Ecto neural progenitor cell (in vitro differentiated cells): Measurements from ENCODE around the gene PPM1F.
"Not testable (repeated sequence)": the region's sequence is repeated elsewhere in the genome, so short reads cannot be mapped to it uniquely, and the experiment has no call there.

Source experiments
- DNase-seq: peaks from one replicate; pipeline ENCODE4 v3.0.0-alpha.2; 2018; ENCODE audit warnings: low spot score

The PPM1F gene

DNA sequence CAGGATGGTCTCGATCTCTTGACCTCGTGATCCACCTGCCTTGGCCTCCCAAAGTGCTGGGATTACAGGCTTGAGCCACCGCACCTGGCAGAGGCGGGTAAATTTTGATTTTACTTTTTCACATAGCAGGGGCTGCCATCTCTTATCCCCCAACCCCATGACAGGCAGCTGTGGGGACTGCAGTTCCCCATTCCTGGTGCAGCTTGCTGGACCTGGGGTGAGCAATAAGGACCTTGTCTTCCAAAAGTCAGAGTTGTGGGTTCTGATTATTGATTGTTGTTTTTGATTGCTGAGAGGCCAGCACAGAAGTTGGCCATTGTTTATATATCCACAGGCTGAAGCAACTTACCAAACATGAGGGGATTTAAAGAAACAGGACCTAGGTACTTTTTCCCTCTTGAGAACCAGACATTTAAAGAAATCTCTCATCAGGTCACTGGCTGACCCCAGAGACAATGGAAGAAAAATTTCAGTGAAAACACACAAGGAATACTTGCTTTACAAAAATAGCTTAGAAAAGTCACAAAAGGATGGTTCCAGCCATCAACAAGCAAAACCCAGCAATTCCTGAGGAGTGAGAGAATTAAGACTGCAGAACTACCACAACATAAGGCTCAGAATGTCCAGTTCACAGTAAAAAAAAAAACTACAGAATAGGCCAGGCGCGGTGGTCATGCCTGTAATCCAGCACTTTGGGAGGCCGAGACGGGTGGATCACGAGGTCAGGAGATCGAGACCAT, 63.2 kb downstream of the PPM1F start:
- DNase-seq, result no peak

GRCh38 chr22:21887841-21888240, 64.8 kb downstream of the PPM1F start:
- no peak for DNase-seq

DNA sequence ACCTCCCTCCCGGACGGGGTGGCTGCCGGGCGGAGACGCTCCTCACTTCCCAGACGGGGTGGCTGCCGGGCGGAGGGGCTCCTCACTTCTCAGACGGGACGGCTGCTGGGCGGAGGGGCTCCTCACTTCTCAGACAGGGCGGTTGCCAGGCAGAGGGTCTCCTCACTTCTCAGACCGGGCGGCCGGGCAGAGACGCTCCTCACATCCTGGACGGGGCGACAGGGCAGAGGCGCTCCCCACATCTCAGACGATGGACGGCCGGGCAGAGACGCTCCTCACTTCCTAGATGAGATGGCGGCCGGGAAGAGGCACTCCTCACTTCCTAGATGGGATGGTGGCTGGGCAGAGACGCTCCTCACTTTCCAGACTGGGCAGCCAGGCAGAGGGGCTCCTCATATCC, 68.7 kb downstream of the PPM1F start:
- DNase-seq, result not testable (repeated sequence)

DNA sequence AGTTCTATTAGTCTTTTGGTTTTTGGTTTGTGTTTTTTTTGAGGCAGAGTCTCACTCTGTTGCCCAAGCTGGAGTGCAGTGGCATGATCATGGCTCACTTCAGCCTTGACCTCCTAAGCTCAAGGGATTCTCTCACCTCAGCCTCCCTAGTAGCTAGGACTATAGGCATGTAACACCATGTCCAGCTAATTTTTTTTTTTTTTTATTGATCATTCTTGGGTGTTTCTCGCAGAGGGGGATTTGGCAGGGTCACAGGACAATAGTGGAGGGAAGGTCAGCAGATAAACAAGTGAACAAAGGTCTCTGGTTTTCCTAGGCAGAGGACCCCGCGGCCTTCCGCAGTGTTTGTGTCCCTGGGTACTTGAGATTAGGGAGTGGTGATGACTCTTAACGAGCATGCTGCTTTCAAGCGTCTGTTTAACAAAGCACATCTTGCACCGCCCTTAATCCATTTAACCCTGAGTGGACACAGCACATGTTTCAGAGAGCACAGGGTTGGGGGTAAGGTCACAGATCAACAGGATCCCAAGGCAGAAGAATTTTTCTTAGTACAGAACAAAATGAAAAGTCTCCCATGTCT, 69.8 kb downstream of the PPM1F start:
- not testable (repeated sequence) for DNase-seq

DNA sequence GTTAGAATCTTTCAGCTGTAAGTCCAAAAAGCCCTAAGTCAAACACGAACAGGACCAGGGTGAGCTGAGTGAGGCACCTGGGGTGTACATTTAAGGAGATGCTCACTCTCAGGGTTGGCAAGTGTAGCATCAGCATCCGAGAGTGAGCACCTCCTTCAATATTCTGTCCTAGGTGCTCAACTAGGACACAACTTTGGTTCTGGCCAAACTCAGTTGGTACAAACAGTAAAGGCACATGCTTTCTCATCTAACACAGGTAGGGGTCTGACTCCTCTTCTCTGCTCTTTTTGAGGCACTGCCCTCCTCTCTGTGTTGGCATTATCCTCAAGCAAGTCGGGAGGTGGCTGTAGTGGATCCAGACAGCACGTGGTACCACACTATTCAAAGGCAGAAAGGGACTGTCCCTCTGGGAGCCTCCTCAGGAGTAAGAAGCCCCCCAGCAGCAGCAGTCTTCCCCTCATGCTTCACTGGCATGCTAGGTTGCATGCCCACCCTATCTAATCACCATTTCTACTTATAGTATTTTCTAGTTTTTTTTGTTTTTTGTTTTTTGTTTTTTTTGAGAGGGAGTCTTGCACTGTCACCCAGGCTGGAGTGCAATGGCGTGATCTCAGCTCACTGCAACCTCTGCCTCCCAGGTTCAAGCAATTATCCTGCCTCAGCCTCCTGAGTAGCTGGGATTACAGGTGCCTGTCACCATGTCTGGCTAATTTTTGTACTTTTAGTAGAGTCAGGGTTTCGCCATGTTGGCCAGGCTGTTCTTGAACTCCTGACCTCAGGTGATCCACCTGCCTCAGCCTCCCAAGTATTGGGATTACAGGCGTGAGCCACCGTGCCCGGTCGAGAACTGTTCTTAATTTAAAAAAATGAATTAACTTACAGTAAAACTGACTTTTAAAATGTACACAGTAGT, 70.6 kb downstream of the PPM1F start:
- no peak for DNase-seq

- DNase-seq, result no peak
Measured at GRCh38 chr22:21876486-21877176, 76.0 kb downstream of the PPM1F start.

GRCh38 chr22:21874953-21875352, 77.7 kb downstream of the PPM1F start:
- DNase-seq, result not testable (repeated sequence)

DNA sequence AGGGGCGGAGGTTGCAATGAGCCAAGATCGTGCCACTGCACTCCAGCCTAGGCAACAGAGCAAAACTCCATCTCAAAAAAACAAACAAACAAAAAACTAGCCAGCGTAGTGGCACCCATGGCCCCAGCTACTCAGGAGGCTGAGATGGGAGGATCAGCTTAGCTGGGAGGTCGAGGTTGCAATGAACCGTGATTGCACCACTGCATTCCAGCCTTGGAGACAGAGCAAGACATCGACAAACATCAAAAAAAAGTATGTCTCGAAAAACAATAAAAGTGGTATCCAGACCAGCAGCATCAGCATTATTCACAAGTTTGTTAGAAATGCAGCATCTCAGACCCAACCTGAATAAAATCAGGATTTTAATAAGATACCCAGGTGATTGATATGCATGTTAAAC, 79.0 kb downstream of the PPM1F start:
- DNase-seq, result no peak

GRCh38 chr22:21872741-21873140, 79.9 kb downstream of the PPM1F start:
- not testable (repeated sequence) for DNase-seq
